Right lung (tissue), 5 donors: ENCODE results near the gene CAPG. TPM values are rescaled to one million over a fixed set of nuclear protein-coding genes. Genes with fewer than 3 reads are reported as not detected.
"Not testable (repeated sequence)": the region's sequence is repeated elsewhere in the genome, so short reads cannot be mapped to it uniquely, and the experiment has no call there.

ENCODE experiments used
- DNase-seq, 2 donors: peaks; one replicate each; pipeline ENCODE4 v3.0.0-alpha.2; 2013
- polyA plus RNA-seq, 5 donors: library from polyadenylated mRNA; unstranded; fragments of 120-200 nt; gene quantifications; one replicate each; pipeline versions ENCODE4 v1.2.1 to v1.2.3, GENCODE V29; 2013; ENCODE audit warnings: inconsistent platforms in 1 of 5, low replicate concordance in 1 of 5; ENCODE audit not compliant: insufficient read length in 5 of 5, insufficient read depth in 1 of 5

CAPG gene
- polyA plus RNA-seq, 5 donors, result 42.5 to 59.9 (median 52.0) TPM

DNA sequence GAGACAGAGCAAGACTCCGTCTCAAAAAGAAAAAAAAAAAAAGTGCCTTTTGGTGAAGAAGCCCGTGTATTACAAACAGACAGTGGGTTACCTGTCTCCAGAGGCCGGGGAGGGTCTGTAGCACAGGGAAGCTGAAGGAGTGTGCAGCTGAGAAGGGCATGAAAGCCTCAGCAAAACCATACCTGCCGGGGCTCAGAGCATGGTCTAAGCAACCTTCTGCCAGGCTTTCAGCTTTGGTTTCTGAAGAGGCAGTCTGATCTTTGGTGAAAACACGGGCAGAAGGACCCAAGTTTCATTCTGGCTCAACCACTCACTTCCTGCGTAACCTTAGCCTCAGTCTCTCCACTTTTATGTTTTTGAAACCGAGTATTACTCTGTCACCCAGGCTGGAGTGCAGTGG is 29.8 kb upstream of the CAPG start:
- no peak for DNase-seq

DNA sequence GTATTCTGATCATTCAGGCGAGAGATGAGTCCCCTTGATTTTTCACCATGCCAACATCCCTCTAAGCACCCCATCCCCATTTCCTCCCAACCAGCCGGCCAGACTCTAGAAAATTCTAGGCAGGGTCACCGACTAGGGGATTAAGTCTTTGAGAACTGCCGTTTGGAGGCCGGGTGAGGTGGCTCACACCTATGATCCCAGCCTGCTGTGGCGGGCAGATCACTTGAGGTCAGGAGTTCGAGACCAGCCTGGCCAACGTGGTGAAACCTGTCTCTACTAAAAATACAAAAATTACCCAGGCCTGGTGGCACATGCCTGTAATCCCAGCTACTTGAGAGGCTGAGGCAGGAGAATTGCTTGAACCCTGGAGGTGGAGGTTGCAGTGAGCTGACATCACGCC is 29.4 kb upstream of the CAPG start:
- not testable (repeated sequence) for DNase-seq

DNA sequence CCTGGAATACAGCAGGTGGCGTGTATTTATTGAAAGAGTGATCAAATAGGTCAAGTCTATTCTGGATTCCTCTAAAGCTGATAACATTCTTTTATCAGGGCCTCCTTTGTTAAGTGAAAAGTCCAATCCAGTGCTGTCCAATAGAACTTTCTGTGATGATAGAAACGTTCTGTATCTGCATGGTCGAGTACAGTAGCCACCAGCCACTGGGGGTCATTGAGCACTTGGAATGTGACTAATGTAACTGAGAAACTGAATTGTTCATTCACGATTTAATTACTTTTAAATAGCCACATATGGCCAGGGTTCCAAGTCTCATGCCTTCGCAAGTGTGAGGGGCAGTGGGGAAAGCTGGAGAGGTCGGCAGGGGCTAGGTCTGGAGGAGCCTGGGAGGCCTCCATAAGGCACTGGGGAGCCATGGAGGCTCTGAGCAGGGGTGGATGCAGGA is 28.9 kb upstream of the CAPG start:
- DNase-seq, result no peak

DNA sequence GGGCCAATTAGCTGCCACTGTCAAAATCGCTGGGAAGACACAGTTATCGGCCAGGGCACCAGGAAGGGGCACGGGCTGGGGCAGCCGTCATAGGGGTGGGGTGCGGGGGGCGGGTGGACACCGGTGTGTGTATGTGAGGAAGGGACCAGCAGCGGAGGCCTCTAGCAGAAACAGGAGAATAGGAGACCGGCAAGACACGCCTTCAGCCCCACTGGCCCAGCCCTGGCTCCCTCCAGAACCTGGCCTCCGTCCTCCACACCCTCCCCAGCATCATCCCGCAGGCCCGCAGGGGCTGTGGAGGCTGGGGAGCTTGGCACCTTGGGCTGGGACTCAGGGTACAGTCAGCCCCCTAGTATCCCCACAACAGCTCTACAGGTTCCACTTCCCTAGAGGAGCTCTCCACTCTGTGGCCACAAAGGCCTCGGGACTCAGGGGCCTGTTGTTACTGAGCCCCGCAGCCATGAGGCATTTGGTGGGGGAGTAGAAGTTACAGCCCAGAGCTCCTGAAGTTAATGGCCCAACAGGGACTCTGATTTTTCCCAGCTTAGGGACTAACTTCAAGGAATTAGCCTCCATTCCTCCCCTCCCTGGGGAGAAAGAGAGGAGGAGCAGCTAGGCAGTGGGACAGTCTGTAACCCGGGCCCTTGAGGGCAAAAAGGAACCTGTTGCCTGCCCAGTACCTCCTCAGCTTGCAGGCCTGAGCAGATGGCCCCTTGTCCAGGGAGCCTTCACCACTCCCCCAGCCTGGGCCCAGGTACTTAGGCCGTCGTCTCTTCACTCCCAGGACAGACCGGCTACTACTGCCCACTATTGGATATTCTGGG is 28.2 kb upstream of the CAPG start:
- DNase-seq, result no peak

DNA sequence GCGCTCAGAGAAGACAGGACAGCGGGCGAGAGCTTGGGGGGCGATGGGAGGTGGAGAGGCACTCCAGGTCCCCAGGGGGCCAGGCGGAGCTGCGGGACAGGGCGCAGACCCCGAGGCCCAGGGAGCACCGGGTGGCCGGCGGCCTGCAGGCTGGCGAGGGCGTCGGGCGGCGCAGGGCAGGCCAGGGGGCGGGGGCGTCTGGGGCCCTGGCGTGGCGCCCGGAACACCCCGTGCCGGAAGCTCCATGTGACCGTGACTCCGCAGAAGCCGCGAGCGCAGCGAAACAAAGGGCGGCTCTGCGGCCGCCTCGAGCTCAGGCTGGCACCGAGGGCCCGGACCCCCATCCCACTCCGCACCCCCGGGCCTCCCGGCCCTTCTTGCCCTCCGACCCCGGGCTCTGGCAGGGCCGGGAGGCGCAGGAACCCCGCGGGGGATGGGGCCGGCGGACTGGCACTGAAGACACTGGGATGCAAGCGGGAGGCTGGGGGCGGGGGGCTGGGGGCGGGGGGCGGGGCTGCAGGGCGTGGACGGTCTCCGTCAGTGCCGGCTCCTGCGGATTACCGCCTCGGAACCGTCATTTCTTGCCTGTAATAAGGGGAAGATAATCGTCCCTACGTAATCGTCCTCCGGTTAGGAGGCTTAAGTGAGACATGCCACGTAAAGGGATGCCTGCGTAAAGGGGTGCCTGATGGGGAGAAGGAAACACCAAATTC is 27.5 kb upstream of the CAPG start:
- DNase-seq, result peak; percentile 88 to 89

DNA sequence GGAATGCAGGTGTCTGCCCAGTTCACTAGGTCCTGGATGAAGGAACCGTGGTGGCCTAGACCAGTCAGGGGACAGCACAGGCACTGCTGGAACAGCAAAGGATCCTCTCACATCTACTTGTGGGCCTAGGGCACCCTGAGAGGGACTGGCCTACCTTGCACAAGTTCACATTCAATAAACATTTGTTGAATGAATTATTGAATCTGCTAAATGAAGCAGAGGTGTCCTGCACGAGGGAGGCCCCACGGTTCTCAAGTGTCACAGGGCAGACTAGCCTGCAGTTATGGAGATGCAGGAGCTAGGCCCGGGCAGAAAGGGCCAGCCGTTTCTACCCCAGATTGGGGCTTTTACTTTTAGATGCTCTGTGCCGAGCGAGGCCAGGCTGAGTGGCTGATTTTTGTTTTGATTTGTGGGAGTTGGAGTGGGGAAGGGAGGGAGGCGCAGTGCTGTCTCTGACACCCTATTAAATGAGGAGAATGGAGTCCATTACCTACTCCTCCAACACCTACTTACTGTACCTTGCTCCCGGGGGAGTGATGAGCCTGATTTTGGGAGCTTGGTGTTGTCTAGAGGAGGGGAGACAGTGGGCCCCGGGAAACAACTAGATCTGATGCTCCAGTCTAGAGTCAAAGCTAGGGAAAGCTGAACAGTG is 26.8 kb upstream of the CAPG start:
- no peak for DNase-seq

DNA sequence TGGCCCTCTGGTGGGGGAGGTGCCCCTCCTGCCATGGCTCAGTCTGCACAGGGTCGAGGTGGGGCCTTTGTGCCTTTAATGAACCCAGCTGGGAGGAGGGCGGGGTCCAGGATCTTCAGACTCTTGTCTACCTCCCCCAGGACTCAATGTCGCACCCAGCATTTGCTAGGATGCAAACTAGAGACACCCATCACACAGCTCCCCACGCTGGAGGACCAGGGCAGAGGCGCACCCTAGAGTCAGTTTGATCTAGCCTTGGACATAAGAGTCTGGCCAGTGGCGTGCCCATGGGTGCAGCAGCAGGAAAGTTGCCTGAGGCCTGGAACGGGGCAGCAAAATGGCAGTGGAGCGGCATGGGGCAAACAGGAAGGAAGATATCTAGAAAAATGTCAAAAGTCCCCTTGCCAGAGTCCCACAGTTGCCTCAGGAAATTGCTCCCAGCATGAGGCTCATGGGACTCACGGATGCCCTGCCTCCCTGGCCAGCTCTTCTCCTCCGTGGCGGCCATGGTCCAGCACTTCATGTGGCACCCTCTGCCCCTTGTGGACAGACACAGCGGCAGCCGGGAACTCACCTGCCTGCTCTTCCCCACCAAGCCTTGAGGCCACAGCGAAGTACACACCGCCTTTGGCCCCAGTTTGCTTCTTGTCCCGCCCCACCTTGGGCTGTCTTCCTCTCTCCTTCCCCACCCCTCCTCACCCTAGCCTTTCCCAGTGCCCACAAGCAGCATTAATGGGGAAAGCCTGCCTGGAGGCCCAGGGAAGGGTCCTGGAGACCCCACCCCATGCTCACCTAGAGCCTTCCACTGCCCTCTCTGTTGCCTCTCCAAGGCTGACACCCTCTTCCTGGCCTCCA is 26.0 kb upstream of the CAPG start:
- DNase-seq, result no peak

DNA sequence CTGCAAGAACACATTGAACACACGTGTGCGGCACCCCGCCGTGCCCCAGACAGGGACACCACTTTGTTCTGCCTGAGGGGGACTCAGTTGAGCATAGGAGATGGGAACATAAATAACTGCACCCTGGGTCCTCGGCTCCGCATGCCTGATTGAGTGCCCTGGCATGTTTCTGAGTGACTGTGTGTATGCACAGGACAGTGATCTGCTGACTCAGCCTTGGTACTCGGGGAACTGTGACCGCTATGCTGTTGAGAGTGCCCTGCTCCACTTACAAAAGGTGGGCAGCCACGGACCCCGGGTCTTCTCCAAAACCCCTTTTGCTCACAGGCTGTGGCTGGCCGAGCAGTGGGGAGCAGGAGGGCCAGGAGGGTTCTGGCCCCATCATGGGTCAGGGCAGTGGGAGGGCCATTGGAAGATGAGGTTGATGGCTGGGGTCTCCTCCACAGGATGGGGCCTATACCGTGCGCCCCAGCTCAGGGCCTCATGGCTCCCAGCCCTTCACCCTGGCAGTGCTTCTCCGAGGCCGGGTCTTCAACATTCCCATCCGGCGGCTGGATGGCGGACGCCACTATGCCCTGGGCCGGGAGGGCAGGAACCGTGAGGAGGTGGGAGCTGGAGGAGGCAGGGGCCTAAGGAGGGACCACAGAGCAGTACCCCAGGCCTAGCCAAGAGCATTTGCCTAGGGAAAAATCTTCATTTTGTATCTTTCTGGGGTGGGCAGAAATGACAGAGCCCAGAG is 25.2 kb upstream of the CAPG start:
- no peak for DNase-seq

DNA sequence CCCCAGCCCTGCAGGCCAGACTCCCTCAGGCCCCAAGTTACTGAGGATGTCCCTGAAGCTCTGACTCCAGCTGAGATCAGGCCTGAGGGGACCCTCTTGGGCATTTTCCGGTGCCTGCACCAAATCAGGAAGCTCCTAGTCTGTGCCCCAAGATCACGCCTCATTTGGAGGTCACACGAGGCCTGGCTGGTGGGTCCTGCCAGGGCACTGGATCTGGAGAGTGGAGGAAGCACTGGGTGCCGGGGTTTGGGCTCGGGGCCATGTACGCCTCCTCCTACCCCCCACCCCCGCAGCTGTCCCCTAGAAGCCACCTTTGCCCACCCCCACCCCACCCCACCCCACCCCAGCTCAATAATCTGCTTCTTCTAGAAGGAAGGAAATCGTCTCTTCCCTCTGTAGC is 24.5 kb upstream of the CAPG start:
- DNase-seq, result no peak

DNA sequence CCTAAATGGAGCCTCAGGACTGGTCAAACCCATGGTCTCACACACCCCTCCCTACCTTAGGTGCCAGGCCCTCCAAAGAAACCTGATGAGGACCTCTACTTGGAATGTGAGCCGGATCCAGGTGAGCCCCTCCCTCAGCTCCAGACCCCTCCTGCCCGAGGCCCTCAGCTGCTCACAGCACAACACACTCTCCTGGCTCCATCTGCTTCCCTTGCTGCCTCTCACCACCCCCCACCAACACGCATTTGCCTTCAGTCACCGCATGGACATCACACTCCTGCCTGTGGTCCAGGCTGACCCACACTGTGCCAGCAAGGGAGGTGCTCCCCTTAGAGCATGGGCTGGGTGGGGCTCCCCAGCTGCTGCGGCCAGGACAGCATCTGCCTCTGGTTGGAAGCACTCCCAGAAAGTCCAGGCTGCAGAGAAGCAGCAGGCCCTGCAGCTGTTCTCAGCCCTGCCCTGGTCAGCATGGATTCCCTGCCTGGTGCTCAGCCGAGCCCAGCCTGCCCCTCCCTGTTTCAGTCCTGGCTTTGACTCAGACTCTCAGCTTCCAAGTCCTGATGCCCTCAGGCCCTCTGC is 23.4 kb upstream of the CAPG start:
- peak; percentile 83 to 84 for DNase-seq

DNA sequence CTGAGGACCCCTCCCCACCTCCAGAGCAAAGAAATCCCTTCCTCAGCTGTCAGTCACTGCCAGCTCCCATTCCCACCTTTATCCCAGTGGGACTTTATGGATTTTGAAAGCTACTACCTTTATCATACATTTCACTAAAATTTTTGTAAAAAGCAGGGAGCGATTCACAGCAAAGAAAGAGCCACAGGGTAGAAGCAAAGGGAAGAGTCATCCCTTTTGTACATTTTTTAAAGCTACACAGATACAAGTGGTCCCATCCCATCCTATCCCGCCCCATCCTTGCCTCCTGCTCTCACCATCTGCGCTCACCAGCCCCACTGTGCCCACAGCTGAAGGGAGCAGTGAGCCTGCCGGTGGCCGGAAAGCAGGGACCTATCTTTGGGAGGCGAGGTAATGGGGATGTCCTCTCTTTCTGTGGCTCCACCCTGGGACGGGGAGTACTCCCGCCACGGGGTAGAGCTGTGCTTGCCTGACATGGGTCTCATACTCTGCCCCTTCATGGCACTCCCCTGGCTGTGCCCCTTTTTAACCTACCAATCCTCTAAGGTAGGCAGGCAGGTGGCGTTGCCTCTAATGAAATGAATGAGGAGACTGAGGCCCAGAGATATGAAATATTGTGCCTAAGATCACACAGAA is 21.5 kb upstream of the CAPG start:
- DNase-seq, result no peak

DNA sequence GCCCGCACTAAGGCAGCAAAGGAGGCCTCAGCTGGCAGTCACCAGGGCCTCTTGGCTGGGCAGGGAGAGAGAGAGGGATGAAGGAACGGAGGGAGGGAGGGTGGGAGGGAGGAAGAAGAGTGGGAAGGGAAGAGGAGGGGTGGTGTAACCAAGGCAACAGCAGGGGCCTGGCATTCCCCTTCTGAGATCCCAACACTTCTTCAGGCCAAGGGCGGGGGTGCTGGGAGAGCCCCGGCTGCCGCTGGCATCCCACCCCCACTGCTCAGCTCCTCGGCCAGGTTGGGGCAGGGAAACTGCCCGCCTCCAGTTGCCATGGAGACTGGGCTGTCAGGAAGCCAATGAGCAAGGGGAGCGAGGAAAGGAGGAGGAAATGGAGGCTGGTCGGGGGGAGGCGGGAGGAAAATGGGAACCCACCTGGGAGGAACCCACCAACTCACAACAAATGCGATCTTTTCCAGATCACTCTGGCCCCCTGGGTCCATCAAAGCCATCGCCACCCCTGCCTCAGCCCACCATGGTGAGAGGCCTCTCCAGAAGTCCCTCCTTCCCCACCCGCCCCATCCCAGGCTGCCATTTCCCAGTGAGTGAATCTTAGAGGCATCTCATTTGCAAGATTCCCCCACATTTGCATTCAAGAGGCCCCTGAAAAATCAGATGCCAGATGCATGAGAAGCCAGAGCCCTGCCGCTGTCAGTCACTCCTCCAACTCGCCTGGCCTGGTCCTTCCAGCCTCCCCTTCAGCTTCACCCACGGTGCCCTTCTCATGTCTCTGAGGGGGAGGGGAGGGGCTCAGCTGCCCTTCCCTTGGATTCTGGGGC is 20.8 kb upstream of the CAPG start:
- peak in 1 of 2 donors; percentile 51 for DNase-seq

DNA sequence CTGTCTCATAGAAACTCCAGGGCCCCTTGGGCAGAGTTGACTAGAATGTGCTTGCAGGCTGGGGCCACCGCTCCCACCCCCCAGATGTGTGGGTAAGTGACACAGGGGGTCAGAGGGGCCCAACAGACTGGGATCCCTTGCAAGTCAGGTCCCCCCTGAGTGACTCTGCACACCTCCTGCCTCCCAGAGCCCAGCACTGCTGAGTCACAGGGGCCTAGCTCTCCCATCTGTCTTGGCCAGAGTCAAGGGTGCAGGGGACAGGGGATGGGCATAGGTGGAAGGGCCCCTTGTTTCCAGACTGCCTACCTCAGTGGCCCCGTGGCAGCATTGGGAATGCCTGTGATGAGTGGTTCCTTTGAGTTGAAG is 19.7 kb upstream of the CAPG start:
- no peak for DNase-seq

DNA sequence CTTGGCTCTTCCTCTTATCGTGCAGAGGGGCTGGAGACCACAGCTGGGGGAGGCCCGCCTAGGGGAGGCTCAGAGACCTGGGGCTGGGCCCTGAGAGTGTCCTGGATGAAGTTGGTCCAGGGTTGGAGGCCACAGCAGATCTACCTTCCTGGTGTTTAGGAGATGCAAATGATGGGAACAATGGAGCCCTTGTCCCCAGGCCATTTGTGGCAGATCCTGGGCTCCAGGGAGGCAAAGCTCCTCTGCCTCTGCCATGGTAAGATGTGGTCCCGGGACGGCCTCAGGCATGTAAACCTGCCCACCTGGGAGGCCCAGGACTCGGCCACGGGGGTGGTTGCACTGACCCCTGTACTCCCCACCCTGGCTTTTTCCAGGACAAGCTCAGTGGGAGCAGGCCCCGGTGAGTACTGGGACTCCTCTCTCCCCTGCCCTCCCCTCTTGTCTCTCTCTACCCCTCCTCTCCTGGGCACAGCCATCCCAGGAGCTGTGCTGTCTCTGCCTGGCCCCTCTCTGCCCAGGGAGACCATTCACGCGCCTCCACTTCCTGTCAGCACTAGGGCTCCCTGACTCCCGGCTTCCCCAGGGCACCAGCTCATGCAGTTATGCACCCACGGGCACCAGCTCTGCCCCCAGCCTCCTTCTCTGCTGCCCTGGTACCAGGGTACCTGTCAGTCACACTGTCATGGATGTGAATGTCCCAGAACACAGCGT is 19.2 kb upstream of the CAPG start:
- DNase-seq, result no peak

DNA sequence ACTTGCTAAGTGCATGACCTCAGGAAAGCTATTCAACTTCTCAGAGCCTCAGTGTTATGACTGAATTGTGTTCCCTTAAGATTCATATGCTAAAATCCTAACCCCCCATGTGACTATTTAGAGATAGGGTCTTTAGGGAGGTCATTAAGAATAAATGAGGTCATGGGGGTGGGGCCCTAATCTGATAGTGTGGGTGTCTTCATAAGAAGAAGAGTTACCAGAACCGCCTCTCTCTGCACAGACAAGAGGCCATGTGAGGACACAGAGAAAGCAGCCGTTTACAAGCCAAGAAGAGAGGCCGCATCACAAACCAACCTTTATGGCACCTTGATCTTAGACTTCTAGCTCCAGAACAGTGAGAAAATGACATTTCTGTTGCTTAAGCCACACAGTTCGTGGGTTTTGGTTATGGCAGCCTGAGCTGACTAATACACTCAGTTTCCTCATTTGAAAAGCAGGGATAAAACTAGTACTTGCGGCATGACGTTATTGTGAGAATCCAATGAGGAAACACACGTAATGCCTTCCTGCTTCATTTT is 18.2 kb upstream of the CAPG start:
- DNase-seq, result no peak

DNA sequence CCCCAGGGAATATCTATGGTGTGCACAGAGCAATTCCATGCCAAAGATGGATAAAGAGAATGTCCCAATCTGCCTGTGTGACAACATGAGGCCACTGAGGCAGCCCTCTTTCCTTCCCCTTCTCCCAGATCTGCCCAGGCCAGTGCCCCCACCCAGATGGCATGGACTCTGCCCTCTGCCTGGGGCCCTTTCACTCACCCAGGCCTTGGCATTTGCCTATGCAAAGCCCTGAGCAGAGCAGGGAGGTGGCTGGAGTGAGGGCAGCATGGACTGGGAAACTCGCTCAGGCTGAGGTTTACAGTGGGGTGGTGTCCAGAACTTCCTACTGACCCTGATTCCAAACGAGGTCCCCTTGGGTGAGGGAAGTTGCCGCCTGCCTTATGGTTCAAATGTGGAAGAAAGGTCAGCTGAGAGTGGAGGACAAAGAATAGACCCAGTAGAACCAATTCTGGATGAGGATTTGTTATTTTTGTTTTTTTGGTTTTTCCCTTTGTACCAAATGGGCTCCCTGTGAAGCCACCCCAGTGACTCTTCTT is 17.2 kb upstream of the CAPG start:
- DNase-seq, result no peak

DNA sequence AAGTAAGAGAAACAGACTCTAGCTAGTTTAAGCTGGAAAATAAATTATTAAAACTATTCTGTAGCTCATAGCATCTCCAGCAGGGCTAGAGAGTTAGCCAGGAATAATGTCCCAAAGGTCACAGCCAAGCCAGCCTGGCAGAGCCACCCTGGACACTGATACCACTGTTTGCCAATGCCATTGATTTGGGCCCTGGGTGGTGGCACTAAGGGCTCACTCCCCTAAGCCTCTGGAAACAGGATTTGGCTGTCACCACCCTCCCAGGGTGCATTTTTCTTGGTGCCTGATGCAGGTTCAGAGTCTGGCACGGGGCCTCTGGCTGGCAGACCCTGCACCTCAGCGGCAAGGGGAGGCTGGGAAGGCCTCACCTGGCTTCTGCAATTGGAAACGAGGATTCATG is 15.4 kb upstream of the CAPG start:
- DNase-seq, result no peak

DNA sequence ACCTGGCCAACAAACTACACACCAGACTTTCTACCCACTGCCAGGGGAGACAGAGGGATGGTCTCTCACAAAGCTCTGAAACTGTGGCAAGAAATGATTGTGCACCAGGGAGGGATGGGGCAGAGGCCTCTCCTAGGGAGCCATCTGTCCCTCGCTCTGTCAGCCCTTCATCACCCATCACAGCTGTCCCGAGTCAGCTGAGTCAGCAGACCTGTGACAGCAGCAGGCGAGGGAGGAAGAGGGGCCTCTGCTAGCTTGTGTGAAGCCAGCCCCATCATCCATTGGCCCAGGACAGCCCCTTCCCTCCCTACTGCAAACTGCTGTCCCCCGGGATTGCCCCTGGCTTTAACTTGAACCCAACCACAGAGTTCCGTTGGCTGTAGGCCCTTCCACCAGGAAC is 13.4 kb upstream of the CAPG start:
- no peak for DNase-seq
